Activated CD4-positive, alpha-beta T cell treated with anti-CD3 and anti-CD28 coated beads, Interleukin-2, Interleukin-6, amounts not matched to agents 100 ng/mL and 50 ng/mL, durations not matched to agents 16 hours and 8 hours (primary cell): ENCODE measurements around the gene LCAT.
"Not testable (repeated sequence)": the region's sequence is repeated elsewhere in the genome, so short reads cannot be mapped to it uniquely, and the experiment has no call there.

ENCODE experiments used
- DNase-seq: peaks from one replicate; pipeline ENCODE4 v3.0.0-alpha.2; 2020

Gene LCAT, protein sequence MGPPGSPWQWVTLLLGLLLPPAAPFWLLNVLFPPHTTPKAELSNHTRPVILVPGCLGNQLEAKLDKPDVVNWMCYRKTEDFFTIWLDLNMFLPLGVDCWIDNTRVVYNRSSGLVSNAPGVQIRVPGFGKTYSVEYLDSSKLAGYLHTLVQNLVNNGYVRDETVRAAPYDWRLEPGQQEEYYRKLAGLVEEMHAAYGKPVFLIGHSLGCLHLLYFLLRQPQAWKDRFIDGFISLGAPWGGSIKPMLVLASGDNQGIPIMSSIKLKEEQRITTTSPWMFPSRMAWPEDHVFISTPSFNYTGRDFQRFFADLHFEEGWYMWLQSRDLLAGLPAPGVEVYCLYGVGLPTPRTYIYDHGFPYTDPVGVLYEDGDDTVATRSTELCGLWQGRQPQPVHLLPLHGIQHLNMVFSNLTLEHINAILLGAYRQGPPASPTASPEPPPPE

DNA sequence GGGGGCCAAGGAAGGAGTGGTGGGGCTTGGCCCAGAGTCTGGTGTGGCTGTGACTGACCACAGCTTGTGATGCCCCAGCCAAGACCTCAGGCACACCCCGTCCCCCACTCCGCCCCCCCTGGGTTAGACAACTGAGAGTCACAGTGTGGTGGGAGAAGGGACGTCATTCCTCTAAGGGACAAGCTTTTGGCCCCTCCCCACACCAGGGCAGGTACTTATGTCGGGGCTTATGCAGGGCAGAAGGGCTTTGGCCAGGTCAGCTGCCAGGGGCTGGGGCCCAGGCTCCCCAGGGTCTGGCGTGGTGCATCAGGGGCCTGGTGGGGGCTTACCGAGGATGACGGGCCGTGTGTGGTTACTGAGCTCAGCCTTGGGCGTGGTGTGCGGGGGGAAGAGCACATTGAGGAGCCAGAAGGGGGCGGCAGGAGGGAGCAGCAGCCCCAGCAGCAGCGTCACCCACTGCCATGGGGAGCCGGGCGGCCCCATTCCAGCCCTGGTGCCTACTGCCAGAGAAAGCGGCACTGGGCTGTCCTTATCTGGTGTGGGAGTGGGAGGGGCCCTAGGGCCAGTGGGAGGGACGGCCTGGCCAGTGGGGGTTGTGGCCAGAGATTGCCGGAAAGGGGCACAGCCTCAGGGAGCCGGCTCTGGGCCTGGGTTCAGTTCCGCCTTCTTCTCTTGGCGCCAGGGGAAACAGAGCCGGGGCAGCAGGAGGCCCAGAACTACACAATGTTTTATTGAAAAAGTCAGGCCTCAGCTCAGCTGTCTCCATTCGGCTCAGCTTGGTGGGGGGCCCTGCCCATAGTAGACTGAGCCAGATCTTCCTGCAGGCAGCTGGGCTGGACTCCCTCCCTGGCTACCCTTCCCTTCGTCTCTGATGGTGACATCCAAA lies at the start of gene LCAT:
Gene LCAT (minus strand): TSS at position 502 of the 886 bp plus-strand sequence. CDS start 19 bp downstream, at position 483.
- DNase-seq = no peak

DNA sequence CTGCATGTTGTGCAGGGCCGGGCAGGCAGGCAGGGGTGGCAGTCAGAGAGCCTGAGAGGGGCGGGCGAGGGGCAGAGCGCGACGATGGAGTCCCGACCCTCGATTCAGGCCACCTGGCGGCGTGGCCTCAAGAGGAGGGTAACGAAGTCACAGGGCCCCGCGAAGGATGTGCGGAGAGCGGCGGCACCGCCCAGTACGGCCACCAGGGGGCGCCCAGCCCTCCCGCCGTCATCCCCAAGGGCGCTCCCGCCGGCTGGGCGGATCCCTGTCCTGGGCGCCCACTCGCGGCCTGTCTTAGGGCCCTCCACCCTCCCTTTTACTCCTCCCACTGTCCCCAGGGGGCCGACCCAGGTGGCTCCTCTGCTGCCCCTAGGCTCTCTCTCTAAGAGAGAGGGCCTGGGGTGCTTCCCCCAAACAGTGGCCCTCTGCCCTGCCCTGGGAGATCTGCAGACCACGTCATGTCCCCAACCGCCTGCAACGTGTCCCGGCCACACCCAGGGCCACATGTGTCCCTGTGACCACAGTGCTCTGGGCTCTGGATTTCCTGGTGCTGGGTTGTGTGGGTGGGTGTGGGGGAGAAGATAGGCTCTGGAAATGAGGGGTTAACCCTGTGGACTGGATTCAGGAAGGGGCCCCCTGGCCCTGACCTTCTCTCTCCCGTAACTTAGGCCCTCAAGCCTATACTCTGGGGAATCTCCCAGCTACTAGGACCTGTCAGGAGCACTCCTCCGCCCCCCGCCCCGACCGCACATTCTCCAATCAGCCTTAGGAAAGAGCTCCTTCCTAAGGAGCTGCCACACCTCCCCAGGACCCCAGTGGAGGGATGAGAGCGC lies 49.5 kb upstream of the LCAT start:
- DNase-seq = peak; percentile 89

DNA sequence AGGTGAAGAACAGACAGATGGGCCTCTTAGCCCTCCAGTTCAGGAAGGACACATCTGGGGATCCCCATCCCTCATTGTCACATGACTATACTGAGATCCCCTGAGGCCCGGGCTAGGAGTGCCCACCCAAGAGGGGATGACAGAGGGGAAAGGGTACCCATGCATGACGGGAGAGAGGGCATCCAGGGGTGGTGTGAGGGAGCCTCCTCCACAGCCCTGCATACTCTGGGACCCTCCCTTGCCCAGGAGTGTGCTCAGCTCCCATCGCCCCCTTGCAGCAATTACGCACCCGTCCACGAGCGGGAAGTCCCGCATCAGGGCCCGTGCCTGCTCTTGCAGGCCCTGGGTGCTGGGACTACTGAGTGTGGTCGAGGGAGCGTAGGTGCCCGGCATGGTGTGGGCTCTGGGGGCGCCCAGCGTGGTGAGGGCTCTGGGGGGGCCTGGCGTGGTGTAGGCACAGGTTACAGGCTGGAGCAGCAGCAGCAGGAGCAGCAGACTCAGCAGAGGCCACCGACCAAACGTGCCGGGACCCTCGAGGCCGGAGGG lies 48.8 kb upstream of the LCAT start:
- no peak for DNase-seq

- no peak for DNase-seq
These were observed 46.1 kb upstream of the LCAT start for GRCh38 chr16:67990018-67990386.

DNA sequence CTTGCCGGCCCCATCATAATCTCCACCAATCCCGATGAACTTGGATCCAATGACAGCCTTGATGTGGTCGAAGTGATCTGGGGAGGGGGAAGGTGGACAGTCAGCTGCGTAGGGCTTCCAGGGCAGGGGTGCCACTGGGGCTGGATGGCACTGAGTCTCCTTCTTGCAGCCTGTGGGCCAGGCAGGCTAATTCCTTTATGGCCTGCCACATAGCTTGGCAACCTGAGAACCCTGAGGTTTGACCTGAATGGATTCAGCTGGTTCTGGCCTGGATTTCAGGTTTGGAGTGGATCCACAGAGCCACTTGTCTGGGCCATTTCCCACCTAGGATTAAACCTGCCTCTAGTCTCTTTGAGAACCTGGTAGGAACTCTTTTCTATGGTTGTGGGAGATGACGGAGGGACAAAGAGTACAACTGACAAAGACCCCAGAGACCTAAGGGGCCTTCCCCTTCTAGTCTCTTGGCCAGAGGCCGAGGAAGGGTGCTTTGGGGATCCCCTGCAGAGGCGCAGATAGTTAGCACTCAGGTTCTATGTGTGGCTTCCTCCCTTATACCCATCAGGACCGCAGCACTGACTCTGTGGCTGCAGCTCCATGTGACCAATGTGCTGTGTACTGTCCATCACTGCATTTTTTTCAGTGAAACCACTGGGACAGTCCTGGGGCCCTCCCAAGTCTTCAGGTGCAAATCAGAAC lies 45.5 kb upstream of the LCAT start:
- DNase-seq = no peak

GRCh38 chr16:67988675-67989074 lies 44.8 kb upstream of the LCAT start:
- no peak for DNase-seq

DNA sequence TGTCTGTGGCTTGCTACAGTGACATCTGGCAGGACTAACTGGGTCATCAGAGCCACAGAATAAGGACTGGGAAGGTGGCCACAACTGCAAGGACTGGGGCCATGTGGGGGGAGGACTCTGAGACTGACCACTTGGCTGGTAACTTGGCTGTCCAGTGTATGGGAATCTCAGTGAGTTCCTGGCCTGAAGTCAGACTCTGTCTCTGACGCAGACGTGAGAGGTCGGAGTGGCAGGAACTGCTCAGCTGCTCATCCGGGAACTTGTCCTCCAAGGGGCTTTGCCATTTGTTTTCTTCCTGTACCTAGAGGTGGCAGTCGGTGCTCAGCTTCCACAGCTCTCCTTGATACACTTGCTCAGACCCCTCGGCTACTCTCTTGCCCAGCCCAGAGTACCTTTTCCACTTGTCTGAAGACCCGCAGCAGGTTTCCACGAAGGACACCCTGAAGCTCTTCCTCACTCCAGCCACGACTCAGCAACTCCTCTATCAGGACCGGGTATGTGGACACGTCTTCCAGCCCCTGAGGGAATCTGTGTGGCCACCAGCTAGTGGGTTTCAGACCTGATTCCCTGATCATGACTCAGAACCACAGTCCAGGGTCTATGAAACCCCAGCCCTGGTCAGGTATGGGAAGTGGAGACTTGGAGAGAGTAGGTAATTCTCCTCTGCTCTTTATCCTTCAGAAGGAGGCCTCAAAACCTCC lies 43.7 kb upstream of the LCAT start:
- DNase-seq = no peak

DNA sequence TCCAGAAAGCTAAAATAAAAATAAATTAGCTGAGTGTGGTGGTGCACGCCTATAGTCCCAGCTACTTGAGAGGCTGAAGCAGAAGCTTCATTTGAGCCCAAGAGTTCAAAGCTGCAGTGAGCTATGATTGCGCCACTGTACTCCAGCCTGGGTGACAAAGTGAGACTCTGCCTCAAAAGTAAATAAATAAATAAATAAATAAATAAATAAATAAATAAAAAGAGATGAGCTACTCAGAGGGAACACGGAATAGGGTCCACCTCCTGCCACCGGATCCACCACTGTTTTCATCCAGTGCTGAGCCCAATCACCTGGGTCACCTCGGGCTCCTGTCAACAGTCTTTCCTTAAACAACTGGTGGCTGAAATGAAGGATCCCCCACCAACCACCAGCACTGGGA lies 43.0 kb upstream of the LCAT start:
- DNase-seq = no peak

DNA sequence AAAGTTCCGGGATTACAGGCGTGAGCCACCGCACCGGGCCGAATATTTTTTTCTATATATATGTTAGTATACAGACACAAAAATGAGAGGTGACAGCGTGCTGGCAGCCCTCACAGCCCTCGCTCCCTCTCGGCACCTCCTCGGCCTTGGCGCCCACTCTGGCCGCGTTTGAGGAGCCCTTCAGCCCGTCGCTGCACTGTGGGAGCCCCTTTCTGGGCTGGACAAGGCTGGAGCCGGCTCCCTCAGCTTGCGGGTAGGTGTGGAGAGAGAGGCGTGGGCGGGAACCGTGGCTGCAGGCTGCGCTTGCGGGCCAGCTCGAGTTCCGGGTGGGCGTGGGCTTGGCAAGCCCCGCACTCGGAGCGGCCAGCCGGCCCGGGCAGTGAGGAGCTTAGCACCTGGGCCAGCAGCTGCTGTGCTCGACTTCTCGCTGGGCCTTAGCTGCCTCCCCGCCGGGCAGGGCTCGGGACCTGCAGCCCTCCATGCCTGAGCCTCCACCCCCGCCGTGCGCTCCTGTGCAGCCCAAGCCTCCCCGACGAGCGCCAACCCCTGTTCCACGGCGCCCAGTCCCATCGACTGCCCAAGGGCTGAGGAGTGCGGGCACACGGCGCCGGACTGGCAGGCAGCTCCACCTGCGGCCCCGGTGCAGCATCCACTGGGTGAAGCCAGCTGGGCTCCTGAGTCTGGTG lies 38.2 kb upstream of the LCAT start:
- no peak for DNase-seq

- DNase-seq = no peak
These were observed 36.2 kb upstream of the LCAT start, which contains the start of gene DPEP3 for GRCh38 chr16:67979955-67980678. DPEP3 (minus strand) TSS chr16:67980499; CDS start chr16:67980380, 119 bp downstream.

- DNase-seq = no peak
These were observed 33.7 kb upstream of the LCAT start for GRCh38 chr16:67977469-67978227.

- DNase-seq = no peak
These were observed 33.1 kb upstream of the LCAT start for GRCh38 chr16:67977005-67977404.

DNA sequence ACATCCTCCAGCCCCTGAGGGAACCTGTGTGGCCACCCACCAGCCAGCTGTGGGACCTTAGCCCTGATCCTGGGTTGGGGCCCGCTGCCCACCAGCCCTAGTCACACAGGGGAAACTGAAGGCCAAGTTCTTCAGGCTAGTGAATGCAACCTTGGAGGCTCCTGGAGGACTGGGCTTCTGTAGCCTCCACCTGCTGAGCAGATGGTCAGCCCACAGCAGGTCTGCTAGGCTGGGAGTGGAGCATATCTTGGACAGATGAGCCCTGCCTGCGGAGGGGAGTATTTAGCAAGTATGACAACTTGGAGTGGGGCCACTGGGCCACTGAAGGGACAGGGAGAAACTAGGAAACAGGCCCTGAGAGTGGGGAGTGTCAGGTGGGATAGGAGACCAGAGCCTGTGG lies 32.3 kb upstream of the LCAT start:
- DNase-seq = no peak

DNA sequence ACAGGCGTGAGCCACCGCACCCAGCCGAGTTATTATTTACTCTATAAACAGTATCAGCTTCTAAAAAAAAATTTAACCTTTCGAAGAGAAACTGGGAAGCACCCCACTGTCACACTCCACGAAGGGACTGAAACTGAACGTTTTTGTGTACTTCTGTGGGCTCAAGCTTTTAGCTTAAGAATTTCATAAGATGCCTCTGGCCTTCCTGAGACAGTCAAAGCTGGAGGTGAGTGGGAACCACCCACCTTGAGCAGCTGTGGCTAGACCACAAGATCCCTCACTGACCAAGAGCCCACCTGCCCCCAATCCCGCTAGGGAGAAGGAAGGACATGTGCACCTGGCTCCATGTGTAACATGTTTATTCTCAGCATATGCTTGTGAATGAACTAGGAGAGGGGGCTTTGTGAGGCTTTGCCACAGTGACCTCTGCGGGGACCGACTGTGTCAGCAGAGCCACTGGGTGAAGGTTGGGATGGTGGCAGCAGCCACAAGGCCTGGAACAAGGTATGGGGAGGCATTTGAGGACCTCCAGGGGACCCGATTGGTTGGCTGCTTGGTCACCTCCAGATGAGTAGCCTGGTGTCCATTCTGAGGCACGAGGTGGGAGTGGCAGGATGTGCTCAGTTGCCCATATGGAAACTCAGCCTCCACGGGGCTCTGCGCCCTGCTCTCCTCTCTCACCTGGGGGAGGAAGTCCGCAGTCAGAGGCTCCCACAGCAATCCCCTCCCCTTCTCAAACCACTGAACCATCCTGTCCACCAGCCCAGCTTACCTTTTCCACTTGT lies 31.6 kb upstream of the LCAT start:
- DNase-seq = no peak

DNA sequence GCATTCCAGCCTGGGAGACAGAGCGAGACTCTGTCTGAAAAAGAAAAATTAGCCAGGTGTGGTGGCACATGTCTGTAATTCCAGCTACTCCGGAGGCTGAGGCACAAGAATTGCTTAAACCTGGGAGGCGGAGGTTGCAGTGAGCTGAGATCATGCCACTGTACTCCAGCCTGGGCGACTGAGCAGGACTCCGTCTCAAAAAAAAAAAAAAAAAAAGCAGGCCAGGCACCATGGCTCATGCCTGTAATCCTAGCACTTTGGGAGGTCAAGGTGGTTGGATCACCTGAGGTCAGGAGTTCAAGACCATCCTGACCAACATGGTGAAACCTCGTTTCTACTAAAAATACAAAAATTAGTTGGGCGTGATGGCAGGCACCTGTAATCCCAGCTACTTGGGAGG lies 28.4 kb upstream of the LCAT start:
- DNase-seq = not testable (repeated sequence)

- no peak for DNase-seq
These were observed 27.2 kb upstream of the LCAT start for GRCh38 chr16:67971111-67971510.

DNA sequence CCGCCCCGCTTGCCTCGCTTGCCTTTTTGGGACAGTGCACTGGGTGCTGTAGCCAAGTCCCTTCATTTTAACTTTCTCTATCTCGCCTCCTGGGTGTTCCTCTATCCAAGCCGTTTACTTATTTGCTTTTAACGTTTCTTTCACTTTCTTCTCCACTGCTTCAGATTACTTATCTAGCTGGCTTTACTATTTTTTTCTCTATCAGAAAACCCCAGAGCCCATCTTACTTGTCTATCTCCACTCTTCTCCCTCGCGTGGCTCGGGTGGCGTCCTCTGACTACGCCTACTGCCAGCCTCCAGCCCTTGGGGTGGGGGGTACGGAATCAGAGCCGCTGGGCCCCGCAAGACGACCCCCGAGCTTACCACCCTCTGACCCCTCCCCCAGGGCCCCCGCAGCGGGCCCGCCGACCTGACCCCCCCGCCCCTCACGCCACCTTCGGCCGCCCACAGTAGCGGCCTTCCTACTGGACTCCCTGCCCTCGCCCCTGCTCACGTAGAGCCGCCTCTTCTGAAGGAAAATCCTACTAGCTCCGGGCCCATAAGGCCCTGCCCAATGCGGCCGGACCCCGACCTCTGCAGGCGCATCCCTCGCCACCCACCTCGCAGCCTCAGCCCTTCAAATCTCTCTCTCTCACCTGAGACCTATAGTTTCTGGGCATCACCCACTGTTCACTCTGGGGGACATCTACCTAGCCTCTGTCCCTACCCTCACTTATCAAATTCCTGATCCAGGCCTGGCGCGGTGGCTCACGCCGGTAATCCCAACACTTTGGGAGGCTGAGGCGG lies 25.5 kb upstream of the LCAT start:
- no peak for DNase-seq
